CD4-positive, alpha-beta T cell treated with Interleukin-21 for 1 hour (primary cell): ENCODE results near the gene MUC13.
A peak's percentile ranks its signal among the peaks of the same experiment; 100 is the strongest.

Source experiments
- DNase-seq: peaks from one replicate; pipeline ENCODE4 v3.0.0-alpha.2; 2020

The MUC13 gene

DNA sequence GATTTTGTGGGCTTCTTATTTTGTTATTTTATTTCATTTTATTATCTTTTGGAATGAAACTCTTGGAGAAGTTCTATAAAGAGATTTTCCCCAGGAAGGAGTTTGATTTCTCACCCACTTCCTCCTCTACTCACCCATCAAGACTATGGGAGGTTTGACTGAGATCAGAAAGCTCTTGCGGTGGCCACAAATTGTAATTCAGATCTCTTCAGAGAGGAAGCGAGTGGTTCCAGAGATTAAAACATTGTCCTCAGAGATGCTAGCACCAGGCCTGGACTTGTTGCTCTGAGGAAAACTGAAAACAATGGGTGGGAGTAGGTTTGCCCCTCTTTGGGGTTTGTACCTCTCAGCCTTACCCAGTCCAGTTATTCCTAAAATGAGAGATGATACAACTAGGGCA lies 8.1 kb upstream of the MUC13 start:
- no peak for DNase-seq

DNA sequence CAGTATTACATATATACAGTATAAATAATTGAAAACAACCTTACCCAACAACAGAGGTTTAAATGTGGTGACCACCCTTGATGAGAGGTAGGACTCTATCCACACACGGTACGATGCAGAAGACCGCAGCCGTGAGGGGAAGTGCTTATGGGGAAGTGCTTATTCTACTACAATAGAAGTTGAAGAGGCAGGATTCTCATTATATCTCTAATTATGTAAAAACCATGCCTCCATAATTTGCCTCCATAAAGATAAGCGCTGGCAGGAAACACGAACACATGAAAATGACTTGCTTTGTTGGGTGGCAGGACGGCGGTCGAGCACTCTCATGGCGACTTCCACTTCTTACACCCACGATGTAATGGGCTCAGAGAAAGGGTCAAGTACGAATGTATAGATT lies 7.2 kb upstream of the MUC13 start:
- no peak for DNase-seq

DNA sequence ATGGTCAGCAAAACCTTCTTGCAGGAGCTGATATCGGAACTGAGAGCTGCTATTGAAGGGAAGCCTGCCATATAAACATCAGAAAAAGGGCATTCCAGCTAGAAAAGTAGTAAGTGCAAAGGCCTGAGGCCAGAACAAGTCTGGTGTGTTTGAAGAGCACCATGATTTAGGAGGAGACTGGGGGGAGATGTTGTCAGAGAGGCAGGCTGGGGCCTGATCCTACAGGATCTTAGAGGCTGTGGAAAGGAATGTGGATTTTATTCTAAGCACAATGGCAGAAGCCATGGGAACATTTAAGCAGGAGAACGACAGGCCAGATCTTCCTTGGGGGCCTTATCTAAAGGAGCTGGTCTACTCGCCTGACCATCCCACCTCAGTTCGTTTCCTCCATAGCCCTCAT lies 5.1 kb upstream of the MUC13 start:
- DNase-seq, result no peak

DNA sequence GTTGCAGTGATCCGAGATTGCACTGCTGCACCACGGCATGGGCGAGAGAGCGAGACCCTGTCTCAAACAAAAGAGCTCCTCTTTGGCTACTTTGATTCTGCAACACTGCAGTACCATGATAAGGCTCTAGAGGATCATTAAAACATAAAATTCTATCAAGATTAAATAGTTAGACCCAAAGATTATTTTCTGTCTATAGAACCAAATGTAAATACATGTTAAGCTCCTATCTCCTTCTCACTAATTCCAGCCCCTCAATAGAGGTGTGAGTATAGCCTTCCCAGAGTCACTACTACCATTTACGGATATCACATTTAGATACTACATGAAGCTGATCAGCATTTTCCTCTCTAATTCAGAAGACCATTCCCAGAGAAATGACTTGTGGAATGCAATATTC lies 4.3 kb upstream of the MUC13 start:
- no peak for DNase-seq

DNA sequence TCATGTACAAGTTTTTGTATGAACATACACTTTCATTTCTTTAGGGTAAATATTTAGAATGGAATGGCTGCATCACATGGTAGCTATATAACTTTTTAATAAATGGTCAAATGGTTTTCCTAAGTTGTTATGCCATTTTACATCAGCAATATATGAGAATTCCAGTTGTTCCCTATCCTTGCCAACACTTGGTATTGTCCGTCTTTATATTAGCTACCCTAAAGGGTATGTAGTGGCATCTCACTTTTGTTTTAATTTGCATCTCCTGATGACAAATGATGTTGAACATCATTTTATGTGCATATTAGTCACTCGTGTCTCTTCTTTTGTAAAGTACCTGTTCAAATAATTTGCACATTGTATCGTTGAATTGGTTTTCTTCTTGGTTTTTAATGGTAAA lies 2.5 kb upstream of the MUC13 start:
- no peak for DNase-seq

DNA sequence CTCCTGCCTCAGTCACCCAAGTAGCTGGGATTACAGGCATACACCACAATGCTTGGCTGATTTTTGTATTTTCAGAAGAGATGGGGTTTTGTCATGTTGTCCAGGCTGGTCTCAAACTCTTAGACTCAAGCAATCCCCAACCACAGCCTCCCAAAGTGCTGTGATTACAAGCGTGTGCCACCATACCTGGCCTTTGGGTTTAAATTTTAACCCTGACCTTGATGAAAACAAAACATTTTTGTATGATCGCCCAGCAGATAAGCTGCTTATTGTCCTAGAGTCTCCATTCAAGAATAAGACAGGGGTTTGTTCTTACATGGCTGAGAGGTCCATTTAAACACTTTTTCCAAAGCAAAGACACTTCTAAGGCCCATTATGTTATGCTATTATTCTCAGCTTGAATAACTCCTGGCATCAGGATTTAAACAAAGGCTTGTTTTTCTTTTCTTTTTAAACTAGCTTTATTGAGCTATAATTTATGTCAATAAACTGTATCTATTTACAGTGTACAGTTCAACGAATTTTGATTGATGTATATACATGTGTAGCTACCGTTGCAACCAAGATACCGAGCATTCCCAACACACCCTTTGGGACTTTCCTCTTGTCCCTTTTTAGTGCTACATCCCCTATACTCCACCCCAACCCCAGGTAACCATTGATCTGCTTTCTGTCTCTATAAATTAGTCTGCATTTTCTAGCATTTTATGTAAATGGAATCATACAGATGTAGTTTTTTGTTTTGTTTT lies 1.4 kb upstream of the MUC13 start:
- no peak for DNase-seq

DNA sequence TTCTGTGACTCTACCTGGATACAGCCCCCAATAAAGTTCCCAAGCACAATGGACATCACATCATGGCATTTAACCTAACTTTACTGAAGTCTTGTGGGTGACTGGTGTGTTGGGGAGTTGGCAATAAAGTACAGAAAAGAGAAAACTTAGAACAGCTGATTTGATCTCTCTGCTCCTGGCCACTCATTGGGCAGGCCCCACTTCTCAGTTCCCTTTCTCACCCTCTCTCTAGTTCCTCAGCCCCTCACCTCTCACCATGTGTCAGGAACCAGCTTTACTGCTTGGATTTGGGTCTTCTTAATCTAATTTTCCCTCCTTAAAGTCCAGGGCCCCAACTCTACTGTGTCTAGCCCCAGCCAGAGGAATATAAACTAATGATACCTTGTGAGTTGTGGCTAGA lies 713 bp upstream of the MUC13 start:
- DNase-seq, result no peak

DNA sequence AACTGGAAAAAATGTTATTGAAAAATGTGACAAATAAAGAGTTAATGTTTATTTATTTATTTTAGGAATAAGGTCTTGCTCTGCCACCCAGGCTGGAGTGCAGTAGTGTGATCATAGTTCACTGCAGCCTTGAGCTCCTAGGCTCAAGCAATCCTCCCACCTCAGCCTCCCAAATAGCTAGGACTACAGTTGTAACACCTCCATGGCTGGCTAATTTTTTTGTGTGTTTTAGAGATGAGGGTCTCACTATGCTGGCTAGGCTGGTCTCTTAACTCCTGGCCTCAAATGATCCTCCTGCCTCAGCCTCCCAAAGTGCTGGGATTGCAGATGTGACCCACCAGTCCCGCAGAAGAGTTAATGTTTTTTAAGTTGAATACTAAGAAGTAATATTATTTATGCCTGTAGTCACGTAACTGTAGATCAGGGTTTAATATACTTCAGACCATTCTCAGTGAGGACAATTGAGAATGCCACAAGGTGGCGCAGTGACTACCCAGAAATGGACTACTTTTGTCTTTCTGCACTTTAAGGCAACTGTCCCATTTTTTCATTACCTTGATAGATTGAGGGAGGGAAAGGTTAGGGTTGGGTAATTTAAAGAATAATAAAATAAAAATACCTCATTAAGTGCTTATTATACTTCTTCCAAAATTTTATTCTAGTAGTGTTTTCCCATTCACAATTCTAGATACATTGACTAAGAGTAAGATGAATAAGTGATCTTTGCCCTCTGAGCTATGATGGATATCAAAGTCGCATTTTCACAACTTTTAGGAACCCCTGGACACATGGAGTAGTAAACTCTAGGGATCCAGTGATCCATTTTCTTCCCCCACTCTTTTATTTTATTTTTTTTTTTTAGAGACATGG lies 6.0 kb downstream of the MUC13 start:
- peak; percentile 61 for DNase-seq

DNA sequence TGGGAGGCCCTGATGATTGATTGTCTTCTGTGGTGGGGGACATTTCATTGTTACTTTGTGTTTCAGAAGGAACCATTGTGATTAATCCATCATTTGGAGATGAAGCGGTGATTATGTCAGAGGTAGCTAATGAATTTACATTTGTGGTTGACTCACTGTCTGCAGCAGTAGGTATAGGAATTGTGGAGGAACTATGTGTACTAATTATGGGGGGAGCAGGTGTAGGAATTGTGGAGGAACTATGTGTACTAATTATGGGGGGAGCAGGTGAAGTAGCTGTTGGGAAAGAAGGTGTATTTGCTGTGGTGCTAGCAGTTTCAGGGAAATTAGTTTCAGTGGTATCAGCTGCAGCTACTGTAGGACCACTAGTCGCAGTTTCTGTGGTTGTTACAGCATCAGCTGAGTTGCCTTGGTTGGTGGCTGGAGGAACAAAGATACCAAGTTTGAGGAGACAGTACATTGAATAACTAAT lies 6.9 kb downstream of the MUC13 start:
- DNase-seq, result no peak

DNA sequence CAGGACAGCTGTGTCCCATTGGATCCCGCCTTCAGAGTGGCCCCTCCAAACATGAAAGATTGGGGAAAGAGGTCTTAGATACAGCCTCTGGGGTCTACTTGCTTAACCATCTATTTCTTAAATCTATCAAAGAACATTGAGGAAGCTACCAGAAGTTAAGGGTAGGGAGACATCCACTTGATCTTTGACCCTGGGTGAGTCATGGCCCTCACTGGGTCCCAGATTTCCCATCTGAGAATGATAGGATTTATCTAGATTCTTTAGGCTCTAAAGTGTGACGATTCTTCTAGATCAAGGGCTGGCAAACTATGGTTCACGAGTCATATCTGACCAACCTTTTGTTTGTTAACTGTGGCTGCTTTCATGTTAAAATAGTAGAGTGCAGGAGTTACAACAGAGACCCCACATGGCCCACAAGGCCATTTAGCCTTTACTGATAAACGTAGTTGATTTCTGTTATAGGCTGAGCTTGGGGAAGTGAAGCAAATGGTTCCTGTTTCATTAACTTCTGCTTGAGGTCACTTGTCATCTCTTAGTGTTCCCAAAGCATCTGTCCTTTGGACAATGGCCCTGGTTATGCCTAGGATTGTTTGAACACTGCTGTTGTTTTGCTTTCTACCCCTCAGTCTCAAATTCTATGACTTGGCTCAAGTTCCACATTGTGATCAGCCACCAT lies 8.0 kb downstream of the MUC13 start:
- no peak for DNase-seq

DNA sequence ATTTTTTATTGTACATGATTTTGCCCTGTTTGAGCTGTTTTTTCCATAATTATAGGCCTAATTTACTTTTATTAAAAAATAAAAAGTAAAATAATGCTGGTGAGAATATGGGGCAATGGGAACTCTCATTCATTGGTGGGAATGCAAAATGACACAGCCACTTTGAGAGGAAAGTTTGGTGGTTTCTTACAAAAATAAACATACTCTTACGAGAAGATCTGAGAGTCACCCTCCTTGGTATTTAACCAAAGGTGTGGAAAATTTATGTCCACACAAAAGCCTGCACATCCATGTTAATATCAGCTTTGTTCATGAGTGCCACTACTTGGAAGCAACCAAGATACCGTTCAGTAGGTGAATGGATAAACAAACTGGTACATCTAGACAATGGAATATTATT lies 9.8 kb downstream of the MUC13 start:
- no peak for DNase-seq

DNA sequence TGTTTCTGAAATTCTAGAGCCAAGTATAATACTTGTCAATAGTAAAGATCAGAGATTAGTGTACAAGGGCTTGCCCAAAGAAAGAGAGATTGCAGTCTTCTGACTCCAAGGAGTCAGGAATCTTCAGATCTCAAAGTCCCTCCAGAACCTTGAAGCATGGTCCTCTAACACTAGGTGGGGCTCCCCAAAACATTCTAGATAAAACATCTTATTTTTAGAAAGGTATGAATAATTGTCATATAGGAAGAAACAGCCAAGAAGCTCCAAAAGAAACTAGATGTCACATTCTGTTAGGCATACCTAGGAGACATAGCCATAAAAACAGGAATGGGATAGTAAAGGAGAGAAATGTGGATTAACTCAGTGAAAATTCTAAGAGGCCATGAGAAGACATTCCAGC lies 10.7 kb downstream of the MUC13 start:
- DNase-seq, result no peak

DNA sequence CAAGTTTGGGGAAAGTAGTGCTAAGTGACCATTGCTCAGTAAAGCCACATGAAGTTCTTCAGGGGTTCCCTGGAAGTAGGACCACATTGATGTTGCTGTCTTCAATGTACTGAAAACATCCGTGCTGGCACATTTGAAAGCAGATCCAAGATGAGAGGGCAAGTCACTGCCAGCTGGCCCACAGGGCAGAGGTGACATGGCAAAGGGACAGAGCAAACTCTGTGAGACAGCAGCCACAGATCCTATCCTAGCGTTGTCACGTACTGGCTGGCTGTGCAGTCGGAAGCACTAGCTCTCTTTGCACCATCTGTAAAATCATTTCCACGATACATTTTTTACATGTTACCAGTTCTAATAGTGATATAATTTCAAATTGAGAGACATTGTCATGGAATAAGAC lies 13.8 kb downstream of the MUC13 start:
- no peak for DNase-seq

DNA sequence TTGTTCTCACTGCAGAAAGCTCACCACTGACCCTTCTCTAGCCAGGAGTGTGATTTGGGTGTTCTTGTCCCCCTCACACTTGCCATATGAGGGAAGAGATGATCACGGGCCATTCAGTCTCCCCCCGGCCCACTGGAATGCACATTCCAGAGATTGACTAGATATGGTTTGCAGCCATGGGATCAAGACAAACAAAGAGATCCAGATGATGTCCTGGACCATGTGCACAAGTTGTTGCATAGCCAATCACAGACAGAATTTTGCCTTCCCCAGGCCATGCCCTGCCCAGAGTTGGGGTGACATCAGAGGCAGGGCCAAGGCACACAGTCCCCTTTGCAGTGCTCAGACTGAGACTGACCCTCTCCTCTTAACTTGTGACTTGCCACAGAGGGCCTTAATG lies 14.8 kb downstream of the MUC13 start:
- DNase-seq, result no peak

DNA sequence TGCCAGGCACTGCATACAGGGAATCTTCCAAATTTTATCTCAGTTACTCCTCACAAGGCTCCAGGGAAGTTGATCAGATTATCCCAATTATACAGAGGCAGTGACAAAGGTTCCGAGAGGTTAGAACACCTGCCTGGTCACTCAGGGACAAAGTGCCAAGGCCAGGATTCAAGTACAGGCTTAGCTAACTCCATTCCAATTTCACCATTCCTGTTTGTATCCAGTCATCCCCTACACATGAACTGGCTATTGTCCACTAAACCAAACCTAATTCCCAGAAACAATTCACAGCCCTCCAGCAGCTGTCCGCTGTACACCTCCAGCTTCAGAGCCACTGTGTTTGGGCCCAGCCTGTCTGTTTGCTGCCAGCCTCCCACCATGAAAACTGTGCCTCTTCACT lies 16.0 kb downstream of the MUC13 start:
- no peak for DNase-seq

DNA sequence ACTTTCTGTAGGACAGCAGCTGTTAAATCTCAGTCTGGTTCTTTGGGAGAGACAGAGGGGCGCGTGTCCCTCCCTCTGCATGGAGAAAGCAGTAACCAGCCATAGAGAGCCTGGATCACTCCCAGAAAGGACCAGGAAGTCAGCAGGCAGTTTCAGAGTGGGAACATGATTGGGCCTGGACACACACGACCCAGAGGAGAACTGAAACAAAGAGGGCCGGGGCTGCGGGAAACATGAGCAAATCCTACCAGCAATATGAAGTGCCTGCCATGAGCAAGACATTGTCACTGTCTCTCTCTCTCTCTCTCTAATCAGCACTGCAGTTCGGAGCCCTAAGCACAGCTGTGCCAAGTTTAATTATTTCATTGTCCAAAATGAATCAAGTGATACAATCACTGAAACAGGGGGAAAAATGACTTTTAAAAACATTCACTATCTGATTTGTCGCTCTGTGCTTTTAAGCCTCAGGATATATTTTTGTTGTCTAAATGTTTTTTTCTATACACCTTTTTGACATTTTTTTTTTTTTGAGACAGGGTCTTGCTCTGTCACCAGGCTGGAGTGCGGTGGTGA lies 17.6 kb downstream of the MUC13 start:
- no peak for DNase-seq

DNA sequence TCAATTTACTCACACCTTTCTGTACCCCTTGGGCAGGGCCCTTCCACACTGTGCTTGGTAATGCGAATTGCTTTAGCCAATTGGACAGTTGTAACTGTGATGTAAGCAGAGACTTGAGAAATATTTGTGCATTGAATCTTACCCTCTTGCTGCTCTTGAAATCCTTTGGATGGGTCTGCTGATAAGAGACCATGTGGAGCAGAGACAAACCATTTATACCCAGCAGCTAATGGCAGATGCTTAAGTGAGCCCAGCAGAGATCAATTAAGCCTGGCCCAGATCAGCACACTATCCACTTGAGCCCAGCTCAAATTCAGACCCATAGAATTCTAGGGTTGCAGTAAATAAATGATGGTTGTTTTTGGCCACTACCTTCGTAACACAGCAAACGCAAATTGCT lies 19.3 kb downstream of the MUC13 start:
- no peak for DNase-seq

DNA sequence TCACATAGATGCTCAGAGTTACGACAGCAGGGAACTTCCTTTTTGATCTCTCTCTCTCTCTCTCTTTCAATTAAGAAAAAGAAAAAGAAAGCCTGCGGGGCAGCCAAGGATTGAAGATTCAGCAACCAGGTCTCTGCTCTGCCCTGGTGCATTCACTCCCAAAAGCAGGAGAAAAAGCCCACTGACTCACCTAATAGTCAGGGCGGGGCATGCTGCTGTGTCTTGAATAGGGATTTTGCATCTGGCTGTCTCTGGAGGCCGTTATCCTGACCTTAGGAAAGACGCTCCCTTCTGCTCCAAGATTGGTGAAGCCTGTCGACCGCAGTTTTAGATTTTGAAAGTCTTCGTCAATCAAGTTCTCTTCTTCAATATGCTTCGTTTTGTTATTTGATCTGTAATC lies 26.6 kb downstream of the MUC13 start:
- no peak for DNase-seq

DNA sequence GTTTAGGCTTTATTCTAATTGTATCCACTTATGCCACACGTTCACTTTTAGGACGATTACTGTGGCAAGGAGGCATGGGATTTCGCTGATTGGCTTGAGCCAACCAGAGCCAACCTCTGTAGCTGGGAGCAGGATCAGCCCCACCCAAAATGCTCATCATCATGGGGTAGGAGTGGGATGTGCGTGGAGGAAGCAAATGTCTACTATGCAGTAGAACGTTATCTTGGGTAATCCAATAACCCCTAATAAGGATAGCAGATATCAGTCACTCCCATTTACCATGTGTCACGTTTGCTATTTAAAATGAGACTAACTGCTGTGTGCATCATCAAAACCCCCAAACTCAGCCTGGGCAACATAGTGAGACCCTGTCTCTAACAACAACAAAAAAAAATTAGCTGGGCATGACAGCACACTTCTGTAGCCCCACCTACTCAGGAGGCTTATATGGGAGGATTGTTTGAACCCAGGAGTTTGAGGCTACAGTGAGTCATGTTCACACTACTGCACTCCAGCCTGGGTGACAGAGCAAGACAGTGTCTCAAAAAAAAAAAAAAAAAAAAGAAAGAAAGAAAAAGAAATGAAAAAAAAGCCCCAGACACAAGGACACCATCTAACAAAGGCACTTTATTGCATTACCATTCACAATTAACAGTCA lies 29.6 kb downstream of the MUC13 start:
- no peak for DNase-seq

DNA sequence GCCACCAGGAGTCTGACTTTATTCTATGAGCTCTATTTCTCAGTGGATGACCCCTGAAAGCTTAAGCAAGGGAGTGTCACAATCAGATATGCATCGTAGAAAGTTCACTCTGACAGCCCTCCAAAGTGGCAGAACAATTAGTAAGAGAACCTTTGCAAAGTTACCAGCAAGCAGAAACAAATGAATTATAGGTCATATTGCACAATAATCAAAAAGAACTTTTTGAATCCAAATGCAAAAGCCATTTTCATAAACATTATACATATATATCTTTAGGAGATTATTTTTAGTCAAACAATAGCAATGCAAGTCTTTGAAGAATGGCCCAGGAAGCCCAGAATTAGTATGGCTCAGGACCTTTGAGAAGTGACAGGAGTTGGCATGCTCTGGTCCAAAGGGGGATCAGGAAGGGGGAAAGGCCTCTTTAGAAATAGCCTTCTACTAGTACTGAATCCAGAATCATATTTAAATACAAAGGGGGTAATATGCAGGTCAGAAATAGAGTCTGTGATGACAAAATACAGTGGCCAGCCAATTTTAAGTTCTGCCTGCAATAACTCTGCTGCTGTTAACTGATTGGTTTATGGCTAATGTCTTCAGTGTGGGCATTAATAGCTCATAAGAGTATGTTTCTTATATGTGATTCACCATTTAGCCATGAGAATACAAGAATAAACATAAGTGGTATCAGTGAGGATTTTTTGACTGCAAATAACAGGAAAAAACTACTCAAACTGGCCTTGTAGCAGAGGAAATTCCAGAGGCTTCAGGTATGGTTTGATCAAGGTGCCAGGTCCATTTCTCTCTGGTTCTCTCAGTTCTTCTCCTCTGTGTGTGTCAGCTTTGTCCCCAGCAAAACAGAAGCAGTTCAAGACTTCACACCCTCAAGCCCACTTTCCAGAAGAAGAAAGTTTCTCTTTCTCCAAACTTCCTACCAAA lies 30.4 kb downstream of the MUC13 start:
- no peak for DNase-seq

DNA sequence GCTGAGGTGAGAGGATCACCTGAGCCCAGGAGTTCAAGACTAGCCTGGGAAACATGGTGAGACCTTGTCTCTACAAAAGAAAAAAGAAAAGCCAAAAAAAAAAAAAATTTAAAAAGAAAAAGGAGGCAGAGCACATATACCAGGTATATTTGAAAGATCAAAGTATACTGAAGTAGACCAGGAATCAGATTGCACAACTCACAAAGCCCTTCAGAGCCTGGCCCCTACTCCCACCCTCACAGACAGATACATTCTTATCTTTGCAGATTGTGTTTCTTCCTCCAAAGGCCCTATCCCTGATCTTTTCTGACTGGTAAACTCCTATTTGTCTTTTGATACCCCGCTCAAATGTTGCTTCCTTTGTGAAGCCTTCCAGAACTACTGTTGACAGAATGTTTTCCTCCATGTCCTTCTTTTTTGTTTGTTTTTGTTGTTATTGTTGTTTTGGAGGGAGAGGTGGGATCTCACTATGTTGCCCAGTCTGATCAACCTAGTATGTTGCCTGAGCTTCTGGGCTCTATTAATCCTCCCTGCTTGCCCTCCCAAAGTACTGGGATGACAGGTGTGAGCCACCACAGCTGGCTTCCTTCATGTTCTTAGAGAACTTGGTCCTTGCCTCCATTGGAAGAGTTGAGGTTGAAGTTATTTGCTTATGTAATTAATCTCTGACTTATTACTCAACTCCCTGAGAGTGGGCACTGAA lies 37.6 kb downstream of the MUC13 start:
- DNase-seq, result no peak
